Central memory CD4-positive, alpha-beta T cell (primary cell): ENCODE measurements around the gene PRSS3.
"Not testable (repeated sequence)": the region's sequence is repeated elsewhere in the genome, so short reads cannot be mapped to it uniquely, and the experiment has no call there.

Source experiments
- DNase-seq: peaks from one replicate; pipeline ENCODE4 v3.0.0; 2022
- total RNA-seq, 3 experiments: gene quantifications; one replicate each; lab custom pipeline; 2026; lab: John Stamatoyannopoulos, UW

The PRSS3 gene
- total RNA-seq, result 0 reads per million in 3 experiments

- DNase-seq, result no peak
These were observed at the start of gene PRSS3 for GRCh38 chr9:33795281-33795680. PRSS3 (plus strand) TSS chr9:33795561; CDS start chr9:33795574, 13 bp downstream.

- DNase-seq, result peak; percentile 27
These were observed 46.6 kb upstream of the PRSS3 start for GRCh38 chr9:33748633-33749304.

- peak; percentile 17 for DNase-seq
These were observed 46.1 kb upstream of the PRSS3 start for GRCh38 chr9:33749305-33749654.

- no peak for DNase-seq
These were observed 45.0 kb upstream of the PRSS3 start for GRCh38 chr9:33750307-33750838.

GRCh38 chr9:33750839-33751339 is 44.5 kb upstream of the PRSS3 start:
- no peak for DNase-seq

GRCh38 chr9:33751536-33752129 is 43.7 kb upstream of the PRSS3 start:
- DNase-seq, result no peak

GRCh38 chr9:33752130-33752637 is 43.2 kb upstream of the PRSS3 start:
- no peak for DNase-seq

- DNase-seq, result not testable (repeated sequence)
These were observed 42.6 kb upstream of the PRSS3 start for GRCh38 chr9:33752789-33753188.

GRCh38 chr9:33759648-33760047 is 35.7 kb upstream of the PRSS3 start:
- not testable (repeated sequence) for DNase-seq

GRCh38 chr9:33762343-33762742 is 33.0 kb upstream of the PRSS3 start:
- no peak for DNase-seq

GRCh38 chr9:33763709-33764108 is 31.7 kb upstream of the PRSS3 start:
- DNase-seq, result not testable (repeated sequence)

GRCh38 chr9:33765411-33765810 is 29.9 kb upstream of the PRSS3 start:
- DNase-seq, result no peak

GRCh38 chr9:33770156-33770880 is 25.0 kb upstream of the PRSS3 start:
- not testable (repeated sequence) for DNase-seq

- not testable (repeated sequence) for DNase-seq
These were observed 22.2 kb upstream of the PRSS3 start for GRCh38 chr9:33773135-33773534.

GRCh38 chr9:33774074-33774659 is 21.2 kb upstream of the PRSS3 start:
- not testable (repeated sequence) for DNase-seq

GRCh38 chr9:33776578-33776977 is 18.8 kb upstream of the PRSS3 start:
- DNase-seq, result no peak

GRCh38 chr9:33778700-33779351 is 16.5 kb upstream of the PRSS3 start:
- DNase-seq, result peak; percentile 35

GRCh38 chr9:33780276-33780675 is 15.1 kb upstream of the PRSS3 start:
- DNase-seq, result no peak

- DNase-seq, result no peak
These were observed 13.6 kb upstream of the PRSS3 start for GRCh38 chr9:33781736-33782135.

- DNase-seq, result no peak
These were observed 12.8 kb upstream of the PRSS3 start for GRCh38 chr9:33782395-33783152.

- DNase-seq, result no peak
These were observed 9.4 kb upstream of the PRSS3 start for GRCh38 chr9:33785914-33786313.
